ENCODE measurements around the gene NGEF.

NGEF gene

DNA sequence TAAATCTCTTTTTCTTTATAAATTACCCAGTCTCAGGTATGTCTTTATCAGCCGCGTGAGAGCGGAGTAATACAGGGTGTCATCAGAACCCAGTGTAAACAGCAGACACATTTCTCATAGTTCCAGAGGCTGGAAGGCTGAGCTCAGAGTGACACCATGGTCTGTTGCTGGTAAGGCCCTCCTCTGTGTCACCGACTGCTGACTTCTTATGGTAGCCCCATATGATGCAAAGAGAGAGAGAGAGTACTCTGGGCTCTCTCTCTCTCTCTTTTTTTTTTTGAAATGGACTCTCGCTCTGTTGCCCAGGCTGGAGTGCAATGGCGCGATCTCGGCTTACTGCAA, 83.0 kb downstream of the NGEF start:
- in situ Hi-C loops (cut with HindIII; ENCODE audit: low pct_unique_long_range_greater_than_20kb, low sequenced_read_pairs): no loop called here
- TF ChIP-seq JUND (IDR thresholded peaks at IDR 0.05; ENCODE audit: low read depth): no peak
- DNase-seq (ENCODE audit: low read depth in 1 of 2, low spot score in 1 of 2): no peak

- in situ Hi-C loops (cut with HindIII; ENCODE audit: low pct_unique_long_range_greater_than_20kb, low sequenced_read_pairs): no loop called here
- DNase-seq (ENCODE audit: low read depth in 1 of 2, low spot score in 1 of 2): no peak
- no peak for TF ChIP-seq JUND (IDR thresholded peaks at IDR 0.05; ENCODE audit: low read depth)
Observed at GRCh38 chr2:232929303-232930058, 83.6 kb downstream of the NGEF start.

GRCh38 chr2:232928551-232929302, 84.3 kb downstream of the NGEF start:
- in situ Hi-C loops (cut with HindIII; ENCODE audit: low pct_unique_long_range_greater_than_20kb, low sequenced_read_pairs): no loop called here
- no peak for TF ChIP-seq JUND (IDR thresholded peaks at IDR 0.05; ENCODE audit: low read depth)

GRCh38 chr2:232927793-232928550, 85.1 kb downstream of the NGEF start:
- no peak for TF ChIP-seq JUND (IDR thresholded peaks at IDR 0.05; ENCODE audit: low read depth)
- in situ Hi-C loops (cut with HindIII; ENCODE audit: low pct_unique_long_range_greater_than_20kb, low sequenced_read_pairs): no loop called here
- DNase-seq (ENCODE audit: low read depth in 1 of 2, low spot score in 1 of 2): peak; percentile 33 to 56

More at GRCh38 chr2:232928551-232929302, 84.3 kb downstream of the NGEF start:
- no peak for DNase-seq (ENCODE audit: low read depth in 1 of 2, low spot score in 1 of 2)

- DNase-seq (ENCODE audit: low read depth in 1 of 2, low spot score in 1 of 2): no peak
- TF ChIP-seq JUND (IDR thresholded peaks at IDR 0.05; ENCODE audit: low read depth): no peak
- in situ Hi-C loops (cut with HindIII; ENCODE audit: low pct_unique_long_range_greater_than_20kb, low sequenced_read_pairs): no loop called here
Observed at GRCh38 chr2:232927032-232927792, 85.8 kb downstream of the NGEF start.

DNA sequence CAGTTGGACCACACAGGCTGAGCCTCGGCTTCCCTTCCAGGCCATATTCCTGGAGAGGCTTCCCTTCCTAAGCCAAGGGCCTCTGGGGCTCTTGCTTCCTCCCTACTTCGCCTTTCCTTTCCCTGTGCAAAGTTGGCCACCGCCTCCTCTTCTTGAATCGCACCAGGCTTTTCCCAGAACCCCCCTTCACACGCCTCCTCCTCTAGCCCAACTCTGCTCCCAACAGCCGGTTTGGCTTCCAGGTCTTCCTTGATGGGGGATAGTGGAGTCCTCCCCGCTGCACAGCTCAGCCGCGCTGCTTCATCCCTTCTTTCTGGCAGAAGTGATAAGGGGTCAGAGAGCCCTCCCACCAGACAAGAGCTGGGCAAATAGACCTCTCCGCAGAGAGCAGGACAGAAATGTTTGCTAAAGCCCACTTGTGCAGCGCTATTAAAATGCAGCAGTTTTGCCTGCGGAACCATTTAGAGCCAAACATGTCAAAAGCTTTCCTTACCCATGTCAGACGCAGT, 86.6 kb downstream of the NGEF start:
- TF ChIP-seq JUND (IDR thresholded peaks at IDR 0.05; ENCODE audit: low read depth): no peak
- no peak for DNase-seq (ENCODE audit: low read depth in 1 of 2, low spot score in 1 of 2)
- in situ Hi-C loops (cut with HindIII; ENCODE audit: low pct_unique_long_range_greater_than_20kb, low sequenced_read_pairs): no loop called here

GRCh38 chr2:232925821-232926156, 87.3 kb downstream of the NGEF start:
- no peak for DNase-seq (ENCODE audit: low read depth in 1 of 2, low spot score in 1 of 2)
- in situ Hi-C loops (cut with HindIII; ENCODE audit: low pct_unique_long_range_greater_than_20kb, low sequenced_read_pairs): no loop called here
- no peak for TF ChIP-seq JUND (IDR thresholded peaks at IDR 0.05; ENCODE audit: low read depth)

- TF ChIP-seq JUND (IDR thresholded peaks at IDR 0.05; ENCODE audit: low read depth): no peak
- peak in 1 of 2 experiments; percentile 23 for DNase-seq (ENCODE audit: low read depth in 1 of 2, low spot score in 1 of 2)
- in situ Hi-C loops (cut with HindIII; ENCODE audit: low pct_unique_long_range_greater_than_20kb, low sequenced_read_pairs): no loop called here
Observed at GRCh38 chr2:232925153-232925820, 87.8 kb downstream of the NGEF start.

DNA sequence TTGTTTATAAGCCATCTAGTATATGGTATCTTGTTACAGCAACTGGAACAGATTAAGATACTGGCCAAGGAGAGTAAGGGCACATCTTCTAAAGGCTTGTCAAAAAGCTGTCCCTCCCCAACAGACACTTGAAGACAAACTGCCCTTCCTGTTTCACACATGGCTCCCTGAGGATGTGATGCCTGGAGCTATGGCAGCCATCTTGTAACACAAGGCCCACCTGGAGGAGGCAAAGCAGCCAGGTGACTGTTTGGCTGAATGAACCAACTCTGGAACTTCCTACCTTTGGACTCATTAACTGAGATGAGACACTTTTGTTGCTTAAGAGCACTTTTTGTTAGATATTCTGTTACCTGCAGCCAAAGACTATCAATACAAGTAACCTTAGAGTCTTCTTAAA, 88.6 kb downstream of the NGEF start:
- in situ Hi-C loops (cut with HindIII; ENCODE audit: low pct_unique_long_range_greater_than_20kb, low sequenced_read_pairs): no loop called here
- TF ChIP-seq JUND (IDR thresholded peaks at IDR 0.05; ENCODE audit: low read depth): no peak

DNA sequence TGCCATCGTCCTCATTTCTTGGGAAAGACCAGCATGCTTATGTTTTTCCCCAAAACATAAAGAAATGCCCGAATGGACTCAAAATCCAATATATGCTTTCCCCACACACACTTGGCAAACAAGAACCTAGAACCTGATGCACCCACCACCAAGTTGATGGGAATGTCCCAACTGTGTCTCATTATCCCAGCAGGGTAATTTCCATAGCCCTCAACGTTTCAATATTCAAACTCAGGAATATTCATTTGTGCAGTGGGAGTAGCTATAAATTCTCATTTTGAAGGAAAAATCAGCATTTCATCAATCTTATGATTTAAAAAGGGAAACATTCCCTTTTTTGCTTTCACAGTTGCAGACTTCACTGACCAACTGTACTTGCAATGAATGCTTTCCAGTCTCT, 92.3 kb downstream of the NGEF start:
- DNase-seq (ENCODE audit: low read depth in 1 of 2, low spot score in 1 of 2): no peak
- no peak for TF ChIP-seq JUND (IDR thresholded peaks at IDR 0.05; ENCODE audit: low read depth)

More for the DNA sequence above, 88.6 kb downstream of the NGEF start:
- DNase-seq (ENCODE audit: low read depth in 1 of 2, low spot score in 1 of 2): no peak

GRCh38 chr2:232920055-232920454, 93.0 kb downstream of the NGEF start:
- no peak for DNase-seq (ENCODE audit: low read depth in 1 of 2, low spot score in 1 of 2)
- in situ Hi-C loops (cut with HindIII; ENCODE audit: low pct_unique_long_range_greater_than_20kb, low sequenced_read_pairs): no loop called here
- no peak for TF ChIP-seq JUND (IDR thresholded peaks at IDR 0.05; ENCODE audit: low read depth)

More for the DNA sequence above, 92.3 kb downstream of the NGEF start:
- in situ Hi-C loops (cut with HindIII; ENCODE audit: low pct_unique_long_range_greater_than_20kb, low sequenced_read_pairs): no loop called here

DNA sequence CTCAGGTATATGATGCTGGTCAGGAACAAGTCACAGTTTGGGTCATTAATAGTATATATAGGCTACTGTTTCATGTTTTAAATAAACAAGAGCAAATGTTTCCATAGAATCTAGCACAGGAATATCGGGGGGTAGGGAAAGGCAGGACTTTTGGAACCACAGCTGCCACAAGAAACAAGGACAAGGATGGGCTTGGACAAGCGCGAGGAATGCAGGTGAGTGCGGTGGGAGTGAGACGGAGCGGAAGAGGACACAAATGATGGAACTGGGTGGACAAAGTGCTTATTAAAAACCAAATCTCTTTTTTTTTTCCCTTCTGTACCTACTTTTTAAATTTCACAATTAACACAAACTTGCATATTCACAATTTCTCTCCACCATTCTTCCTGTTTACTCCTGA, 93.9 kb downstream of the NGEF start:
- no peak for TF ChIP-seq JUND (IDR thresholded peaks at IDR 0.05; ENCODE audit: low read depth)
- DNase-seq (ENCODE audit: low read depth in 1 of 2, low spot score in 1 of 2): no peak
- in situ Hi-C loops (cut with HindIII; ENCODE audit: low pct_unique_long_range_greater_than_20kb, low sequenced_read_pairs): no loop called here
